Skin of body (tissue), 2 donors: ENCODE measurements around the gene SPEN. TPM values are rescaled to one million over a fixed set of nuclear protein-coding genes. Genes with fewer than 3 reads are reported as not detected.
A peak's percentile ranks its signal among the peaks of the same experiment; 100 is the strongest.

Experiments
- DNase-seq: peaks from one replicate; lab custom pipeline; 2025; lab: John Stamatoyannopoulos, UW
- total RNA-seq: library from RNA; depleted of rRNA; stranded (reverse); fragments of >200 nt; gene quantifications from one replicate; pipeline ENCODE4 v1.2.3, GENCODE V29; 2014

Gene SPEN
- total RNA-seq, 1 donor from 2014 or later: 46.5 TPM

DNA sequence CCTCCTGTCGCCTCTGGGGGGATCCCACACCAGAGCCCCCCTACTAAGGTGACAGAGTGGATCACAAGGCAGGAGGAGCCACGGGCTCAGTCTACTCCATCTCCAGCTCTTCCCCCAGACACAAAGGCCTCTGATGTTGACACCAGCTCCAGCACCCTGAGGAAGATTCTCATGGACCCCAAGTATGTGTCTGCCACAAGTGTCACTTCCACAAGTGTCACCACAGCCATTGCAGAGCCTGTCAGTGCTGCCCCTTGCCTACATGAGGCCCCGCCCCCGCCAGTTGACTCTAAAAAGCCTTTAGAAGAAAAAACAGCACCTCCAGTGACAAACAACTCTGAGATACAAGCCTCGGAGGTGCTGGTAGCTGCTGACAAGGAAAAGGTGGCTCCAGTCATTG, 86.2 kb downstream of the SPEN start:
- no peak for DNase-seq

- DNase-seq: no peak
These were observed 86.9 kb downstream of the SPEN start for GRCh38 chr1:15934211-15935055.

DNA sequence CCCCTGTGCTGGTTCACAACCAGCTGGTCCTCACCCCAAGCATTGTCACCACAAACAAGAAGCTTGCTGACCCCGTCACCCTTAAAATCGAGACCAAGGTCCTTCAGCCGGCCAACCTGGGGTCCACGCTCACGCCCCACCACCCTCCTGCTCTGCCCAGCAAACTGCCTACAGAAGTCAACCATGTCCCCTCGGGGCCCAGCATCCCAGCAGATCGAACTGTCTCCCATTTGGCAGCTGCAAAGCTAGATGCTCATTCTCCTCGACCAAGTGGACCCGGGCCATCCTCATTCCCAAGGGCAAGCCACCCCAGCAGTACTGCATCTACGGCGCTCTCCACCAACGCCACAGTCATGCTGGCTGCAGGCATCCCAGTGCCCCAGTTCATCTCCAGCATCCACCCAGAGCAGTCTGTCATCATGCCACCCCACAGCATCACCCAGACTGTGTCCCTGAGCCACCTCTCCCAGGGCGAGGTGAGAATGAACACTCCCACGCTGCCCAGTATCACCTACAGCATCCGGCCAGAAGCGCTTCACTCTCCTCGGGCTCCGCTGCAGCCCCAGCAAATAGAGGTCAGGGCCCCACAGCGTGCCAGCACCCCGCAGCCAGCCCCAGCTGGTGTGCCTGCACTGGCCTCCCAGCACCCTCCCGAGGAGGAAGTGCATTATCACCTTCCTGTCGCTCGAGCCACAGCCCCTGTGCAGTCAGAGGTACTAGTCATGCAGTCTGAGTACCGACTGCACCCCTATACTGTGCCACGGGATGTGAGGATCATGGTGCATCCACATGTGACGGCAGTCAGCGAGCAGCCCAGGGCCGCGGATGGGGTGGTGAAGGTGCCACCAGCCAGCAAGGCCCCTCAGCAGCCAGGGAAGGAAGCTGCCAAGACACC, 87.8 kb downstream of the SPEN start:
- no peak for DNase-seq

DNA sequence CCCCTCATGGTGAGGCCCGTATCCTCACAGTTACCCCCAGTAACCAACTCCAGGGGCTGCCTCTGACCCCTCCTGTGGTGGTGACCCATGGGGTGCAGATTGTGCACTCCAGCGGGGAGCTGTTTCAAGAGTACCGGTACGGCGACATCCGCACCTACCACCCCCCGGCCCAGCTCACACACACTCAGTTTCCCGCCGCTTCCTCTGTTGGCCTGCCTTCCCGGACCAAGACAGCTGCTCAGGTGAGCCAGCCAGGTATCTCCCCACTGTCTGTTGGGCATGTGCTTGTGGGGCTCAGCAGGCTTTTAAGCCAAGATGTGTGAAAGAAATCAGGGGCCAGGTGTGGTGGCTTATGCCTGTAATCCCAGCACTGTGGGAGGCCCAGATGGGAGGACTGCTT, 88.5 kb downstream of the SPEN start:
- no peak for DNase-seq

- DNase-seq: no peak
These were observed 89.6 kb downstream of the SPEN start for GRCh38 chr1:15937146-15937545.

- peak; percentile 6 for DNase-seq
These were observed 90.2 kb downstream of the SPEN start for GRCh38 chr1:15937706-15938168.

GRCh38 chr1:15938628-15939161, 91.2 kb downstream of the SPEN start:
- no peak for DNase-seq

- DNase-seq: no peak
These were observed 91.9 kb downstream of the SPEN start for GRCh38 chr1:15939181-15940109.

GRCh38 chr1:15940110-15941043, 92.9 kb downstream of the SPEN start:
- DNase-seq: no peak

DNA sequence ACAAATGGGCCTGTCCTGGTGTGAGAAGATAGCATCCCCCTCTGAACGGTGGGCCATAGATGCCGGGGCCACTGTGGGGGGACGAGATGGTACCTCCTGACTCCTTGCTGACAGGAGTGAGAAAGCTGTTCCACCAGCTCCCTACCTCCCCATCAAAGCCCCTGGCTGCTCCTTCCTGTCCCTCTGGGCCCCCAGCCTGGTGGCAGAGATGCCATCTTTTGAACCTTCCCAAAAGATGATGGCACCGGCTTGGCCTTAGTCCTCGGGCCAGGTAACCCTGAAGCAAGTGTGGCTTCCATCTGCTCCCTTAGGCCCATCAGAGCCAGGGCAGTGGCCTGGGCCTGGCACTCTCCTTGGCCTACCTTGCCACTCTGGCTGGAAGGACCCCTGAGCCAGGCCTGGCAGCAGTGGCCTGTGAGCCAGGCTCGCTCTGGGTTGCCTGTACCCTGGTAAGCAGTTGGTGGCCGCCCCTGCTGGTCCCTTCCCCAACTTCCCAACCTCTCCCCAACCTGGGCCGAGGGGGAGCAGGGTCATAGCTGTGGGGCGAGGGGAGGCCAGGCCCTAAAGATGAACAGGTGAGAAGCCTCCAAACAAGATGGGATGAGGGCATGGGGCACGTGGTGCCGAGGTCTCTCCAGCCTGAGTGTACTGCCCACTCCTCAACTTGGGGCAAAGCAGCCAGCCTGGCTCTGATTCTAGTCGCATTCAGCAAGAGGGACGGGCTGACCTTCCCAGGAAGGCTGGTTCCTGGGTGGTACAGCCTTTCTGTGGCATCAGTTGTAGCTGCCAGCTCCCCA, 93.7 kb downstream of the SPEN start:
- no peak for DNase-seq

DNA sequence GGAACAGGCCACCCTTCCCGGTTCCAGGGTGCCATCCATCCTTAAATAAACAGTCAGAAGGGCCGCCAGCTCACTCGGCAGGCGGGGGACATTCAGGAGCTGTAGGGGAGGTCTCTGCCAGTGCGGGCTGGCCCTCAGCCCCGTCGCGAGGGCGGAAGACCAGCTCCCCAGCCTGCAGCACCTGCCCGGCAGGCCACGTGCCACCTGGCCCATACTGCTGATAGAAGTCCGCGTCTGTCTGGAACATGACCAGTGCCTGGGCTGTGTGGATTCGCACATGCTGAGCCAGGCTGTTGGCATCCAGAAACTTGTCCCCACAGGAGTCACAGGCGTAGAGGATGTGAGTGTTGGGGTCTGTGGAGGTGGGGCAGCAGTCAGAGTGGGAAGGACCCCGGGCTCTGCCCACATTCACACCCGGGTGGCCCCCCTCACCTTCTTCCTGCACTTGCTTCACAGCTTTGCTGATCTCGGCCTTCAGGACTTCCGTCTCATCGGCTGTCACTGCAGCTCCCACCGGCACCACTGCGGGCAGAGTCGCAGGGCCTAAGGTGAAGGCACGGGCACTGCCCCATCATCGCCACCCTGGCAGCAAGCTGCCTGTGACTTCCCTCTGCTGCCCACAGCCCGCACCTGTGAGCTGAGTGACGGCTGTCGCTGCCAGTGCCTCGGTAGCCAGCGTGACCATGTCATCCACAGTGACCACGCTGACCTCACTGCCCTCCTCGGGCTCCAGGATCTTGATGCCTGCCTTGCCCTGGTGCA, 94.6 kb downstream of the SPEN start:
- DNase-seq: no peak

- DNase-seq: no peak
These were observed 95.3 kb downstream of the SPEN start for GRCh38 chr1:15942661-15943327.

- no peak for DNase-seq
These were observed 96.0 kb downstream of the SPEN start for GRCh38 chr1:15943328-15943991.

GRCh38 chr1:15943992-15944307, 96.4 kb downstream of the SPEN start:
- no peak for DNase-seq

DNA sequence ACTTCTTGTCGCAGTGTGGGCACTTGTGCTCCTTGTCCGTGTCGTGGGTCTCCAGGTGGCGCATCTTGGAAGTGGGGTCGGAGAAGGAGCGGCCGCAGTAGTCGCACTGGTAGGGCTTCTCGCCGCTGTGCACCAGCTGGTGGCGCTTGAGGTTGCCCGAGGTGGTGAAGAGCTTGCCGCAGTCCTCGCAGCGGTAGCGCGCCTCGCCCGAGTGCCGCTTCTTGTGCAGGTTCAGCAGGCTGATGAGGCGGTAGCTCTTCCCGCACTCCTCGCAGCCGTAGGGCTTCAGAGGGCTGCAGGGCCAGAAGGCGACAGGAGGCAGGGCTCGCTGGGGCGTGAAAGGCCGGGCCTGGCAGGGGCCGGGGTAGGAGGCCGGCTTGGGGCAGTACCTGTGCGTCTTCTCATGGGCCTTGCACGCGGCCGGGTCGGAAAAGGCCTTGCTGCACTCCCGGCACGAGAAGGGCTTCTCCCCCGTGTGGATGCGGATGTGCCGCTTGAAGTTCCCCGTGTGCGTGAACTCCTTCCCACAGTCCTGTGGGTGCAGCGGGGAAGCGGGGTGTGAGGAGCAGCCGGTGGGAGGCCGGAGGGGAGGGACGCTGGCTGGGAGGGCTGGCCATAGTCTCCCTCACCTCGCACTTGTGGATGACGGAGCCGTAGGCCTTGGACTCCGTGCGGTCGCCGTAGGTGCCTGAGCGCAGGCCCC, 97.0 kb downstream of the SPEN start:
- no peak for DNase-seq

DNA sequence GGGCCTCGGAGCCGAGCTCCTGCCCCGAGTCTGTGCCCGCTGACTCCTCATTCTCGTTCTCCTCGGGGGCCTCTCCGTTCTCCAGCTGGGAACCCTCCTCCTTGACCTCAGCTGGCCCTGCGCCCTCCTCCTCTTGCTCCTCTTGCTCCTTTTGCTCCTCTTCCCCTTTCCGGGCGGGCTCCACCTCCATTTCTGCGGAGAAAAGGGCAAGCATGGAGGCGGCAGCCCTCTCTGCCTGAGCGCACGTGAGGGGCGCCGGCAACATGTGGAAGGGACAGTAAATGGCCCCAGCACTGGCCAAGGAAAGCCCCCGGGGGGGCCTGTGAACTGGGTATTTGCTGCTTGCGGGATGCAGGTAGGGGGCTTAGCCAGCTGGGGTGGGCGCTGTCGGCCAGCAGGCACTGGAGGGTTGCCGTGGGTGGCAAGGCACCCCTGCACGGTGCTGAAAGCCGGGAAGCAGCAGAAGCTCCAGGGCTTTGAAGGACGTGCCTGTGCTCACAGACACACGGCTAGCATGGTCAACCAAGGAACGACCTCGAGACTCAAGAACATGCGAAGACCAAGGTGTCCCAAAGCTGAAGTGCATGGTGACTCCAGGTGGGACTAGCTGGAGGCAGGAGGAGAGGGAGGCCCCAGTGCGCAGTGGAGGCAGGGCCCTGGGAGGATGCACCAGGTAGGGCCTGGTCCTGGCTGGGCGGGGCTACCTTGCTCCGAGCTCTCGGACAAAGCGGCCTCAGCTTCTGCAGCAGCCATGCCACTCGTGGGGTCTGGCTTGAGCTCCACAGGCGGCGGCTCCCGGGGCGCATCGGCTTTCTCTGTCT, 97.7 kb downstream of the SPEN start:
- DNase-seq: no peak
